ENCODE measurements around the gene GAS2.

GAS2 gene

GRCh38 chr11:22677153-22677903 lies 10.9 kb downstream of the GAS2 start:
- DNase-seq = no peak
- Histone ChIP-seq H3K9me3 (no peaks in the 10 kb centered on the region), H3K27ac (no peak overlapping the region), H3K4me3 (no peak overlapping the region), H3K27me3 (no peaks in the 10 kb centered on the region), H3K4me1 (no peaks in the 10 kb centered on the region), H3K36me3 (no peaks in the 10 kb centered on the region)
- intact Hi-C loops (cut with DNase I; ENCODE audit: low total_unique reads) = no loop called here
- no peak for TF ChIP-seq CTCF (IDR thresholded peaks at IDR 0.05)

- no peak for DNase-seq
- Histone ChIP-seq H3K9me3 (no peaks in the 10 kb centered on the region), H3K27ac (no peak overlapping the region), H3K36me3 (no peaks in the 10 kb centered on the region), H3K4me1 (no peaks in the 10 kb centered on the region), H3K4me3 (no peak overlapping the region), H3K27me3 (no peaks in the 10 kb centered on the region)
- no peak for TF ChIP-seq CTCF (IDR thresholded peaks at IDR 0.05)
- intact Hi-C loops (cut with DNase I; ENCODE audit: low total_unique reads) = no loop called here
Observed at GRCh38 chr11:22680628-22681027, 14.2 kb downstream of the GAS2 start.

- no peak for DNase-seq
- intact Hi-C loops (cut with DNase I; ENCODE audit: low total_unique reads) = no loop called here
- H3K27me3 ChIP-seq = no peaks in the 10 kb centered on the region
Observed at GRCh38 chr11:22681281-22681812, 14.9 kb downstream of the GAS2 start.

GRCh38 chr11:22684082-22684481 lies 17.7 kb downstream of the GAS2 start:
- H3K4me1 ChIP-seq = no peaks in the 10 kb centered on the region
- H3K4me3 ChIP-seq = no peak overlapping the region
- H3K36me3 ChIP-seq = no peaks in the 10 kb centered on the region
- H3K9me3 ChIP-seq = no peaks in the 10 kb centered on the region
- no peak overlapping the region for H3K27ac ChIP-seq
- no peak for TF ChIP-seq CTCF (IDR thresholded peaks at IDR 0.05)
- H3K27me3 ChIP-seq = no peaks in the 10 kb centered on the region
- DNase-seq = no peak
- intact Hi-C loops (cut with DNase I; ENCODE audit: low total_unique reads) = no loop called here

More at GRCh38 chr11:22681281-22681812, 14.9 kb downstream of the GAS2 start:
- H3K4me3 ChIP-seq = no peak overlapping the region
- H3K9me3 ChIP-seq = no peaks in the 10 kb centered on the region
- H3K27ac ChIP-seq = no peak overlapping the region
- H3K4me1 ChIP-seq = no peaks in the 10 kb centered on the region
- no peaks in the 10 kb centered on the region for H3K36me3 ChIP-seq
- no peak for TF ChIP-seq CTCF (IDR thresholded peaks at IDR 0.05)

- intact Hi-C loops (cut with DNase I; ENCODE audit: low total_unique reads) = no loop called here
- H3K4me1 ChIP-seq = no peaks in the 10 kb centered on the region
- no peak overlapping the region for H3K27ac ChIP-seq
- DNase-seq = no peak
- no peak overlapping the region for H3K4me3 ChIP-seq
- H3K9me3 ChIP-seq = no peaks in the 10 kb centered on the region
- no peak for TF ChIP-seq CTCF (IDR thresholded peaks at IDR 0.05)
- no peaks in the 10 kb centered on the region for H3K36me3 ChIP-seq
- no peaks in the 10 kb centered on the region for H3K27me3 ChIP-seq
Observed at GRCh38 chr11:22685111-22685510, 18.7 kb downstream of the GAS2 start.

All from tibial artery (tissue), 4 donors.